ENCODE results near the gene EIF2D.

EIF2D gene

DNA sequence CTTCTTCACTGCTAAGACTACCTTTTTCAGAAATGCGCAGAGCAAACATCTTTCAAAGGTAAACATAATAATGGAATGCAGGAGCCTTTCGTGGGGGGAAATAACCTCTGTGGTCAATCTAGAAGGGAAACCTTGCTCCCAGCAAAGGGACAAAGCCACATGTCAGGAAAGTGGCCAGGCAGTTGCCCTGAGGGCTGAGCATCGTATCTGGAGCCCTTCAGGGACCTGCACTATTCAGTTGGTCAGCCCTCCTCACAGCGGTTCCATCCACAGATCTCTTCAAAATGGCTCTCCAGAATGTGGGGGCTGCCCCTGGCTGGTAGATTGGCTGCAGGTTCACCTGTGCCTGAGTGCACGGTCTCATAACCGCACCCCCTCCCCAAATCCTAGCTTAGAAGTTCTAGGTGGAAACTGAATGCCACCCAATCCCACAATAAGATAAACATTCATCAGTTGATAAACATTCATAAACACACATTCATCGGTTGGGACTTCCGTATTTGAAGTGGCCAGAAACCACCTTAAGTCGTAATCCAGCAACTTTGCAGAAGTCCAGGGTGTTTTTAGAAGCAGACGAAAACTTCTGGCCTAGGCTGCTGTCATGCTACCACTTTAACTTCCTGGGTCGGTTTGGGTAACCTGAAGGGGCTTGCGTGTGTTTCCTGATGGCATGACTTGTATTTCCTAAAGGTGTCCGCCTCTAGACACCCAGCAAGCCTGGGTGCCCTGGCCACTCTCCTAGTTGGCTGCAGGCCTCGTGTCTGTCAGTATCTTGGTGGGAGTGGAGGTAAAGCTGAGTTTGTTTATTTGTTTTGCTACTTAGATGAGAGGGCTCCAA, 54.4 kb downstream of the EIF2D start:
- Mint-ChIP-seq H3K36me3 (peaks cover 9% of the 10 kb centered on the region), H3K4me3 (peak overlapping the region; percentile 94), H3K27me3 (no peaks in the 10 kb centered on the region), H3K9me3 (ENCODE audit: low read depth) (no peaks in the 10 kb centered on the region), H3K4me1 (ENCODE audit: low read depth) (peaks cover 69% of the 10 kb centered on the region), H3K27ac (peak overlapping the region; percentile 100)

DNA sequence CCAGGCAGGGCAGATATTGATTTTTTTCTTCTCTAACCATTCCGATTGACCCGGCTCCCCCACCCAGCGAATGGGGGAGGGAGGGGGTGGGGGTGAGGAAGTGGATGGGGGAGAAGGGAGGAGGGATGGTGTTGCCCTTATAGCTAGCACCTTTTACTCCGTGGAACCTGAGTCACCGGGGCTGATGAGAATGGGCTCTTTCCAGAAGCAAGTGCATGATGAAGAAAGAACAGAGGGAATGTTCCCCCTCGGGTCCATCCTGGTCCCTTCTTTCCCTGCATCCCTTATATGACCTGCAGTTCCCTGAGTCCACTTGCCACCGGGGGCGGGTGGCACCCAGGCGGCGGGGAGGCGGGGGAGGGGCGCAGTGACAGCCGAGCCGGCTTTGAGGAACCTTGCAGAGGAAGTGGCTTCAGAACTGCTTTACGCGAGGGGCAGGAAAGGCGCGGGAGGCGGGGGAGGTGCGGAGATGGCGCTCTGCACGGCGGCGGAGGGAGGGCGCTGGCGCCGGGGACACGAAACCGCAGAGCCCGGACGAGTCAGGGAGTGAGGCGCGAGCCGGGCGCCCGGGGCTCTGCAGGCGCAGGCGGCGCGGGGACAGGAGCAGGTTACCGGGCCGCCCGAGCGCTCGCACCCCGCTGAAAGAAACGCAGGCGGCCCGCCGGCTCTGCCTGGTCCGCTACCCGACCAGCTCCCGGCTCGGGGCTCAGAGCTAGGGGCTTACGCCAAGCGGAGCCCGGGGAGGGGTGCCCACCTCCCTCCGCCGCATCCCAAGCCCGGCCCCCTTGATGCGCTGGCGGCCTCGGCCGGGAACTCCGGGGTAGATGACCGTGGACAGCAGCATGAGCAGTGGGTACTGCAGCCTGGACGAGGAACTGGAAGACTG, 55.3 kb downstream of the EIF2D start:
- no peaks in the 10 kb centered on the region for H3K9me3 Mint-ChIP-seq (ENCODE audit: low read depth)
- peaks cover 6% of the 10 kb centered on the region for H3K36me3 Mint-ChIP-seq
- no peaks in the 10 kb centered on the region for H3K27me3 Mint-ChIP-seq
- H3K4me1 Mint-ChIP-seq (ENCODE audit: low read depth) = peaks cover 69% of the 10 kb centered on the region
- peak overlapping the region; percentile 94 for H3K4me3 Mint-ChIP-seq
- peak overlapping the region; percentile 100 for H3K27ac Mint-ChIP-seq

DNA sequence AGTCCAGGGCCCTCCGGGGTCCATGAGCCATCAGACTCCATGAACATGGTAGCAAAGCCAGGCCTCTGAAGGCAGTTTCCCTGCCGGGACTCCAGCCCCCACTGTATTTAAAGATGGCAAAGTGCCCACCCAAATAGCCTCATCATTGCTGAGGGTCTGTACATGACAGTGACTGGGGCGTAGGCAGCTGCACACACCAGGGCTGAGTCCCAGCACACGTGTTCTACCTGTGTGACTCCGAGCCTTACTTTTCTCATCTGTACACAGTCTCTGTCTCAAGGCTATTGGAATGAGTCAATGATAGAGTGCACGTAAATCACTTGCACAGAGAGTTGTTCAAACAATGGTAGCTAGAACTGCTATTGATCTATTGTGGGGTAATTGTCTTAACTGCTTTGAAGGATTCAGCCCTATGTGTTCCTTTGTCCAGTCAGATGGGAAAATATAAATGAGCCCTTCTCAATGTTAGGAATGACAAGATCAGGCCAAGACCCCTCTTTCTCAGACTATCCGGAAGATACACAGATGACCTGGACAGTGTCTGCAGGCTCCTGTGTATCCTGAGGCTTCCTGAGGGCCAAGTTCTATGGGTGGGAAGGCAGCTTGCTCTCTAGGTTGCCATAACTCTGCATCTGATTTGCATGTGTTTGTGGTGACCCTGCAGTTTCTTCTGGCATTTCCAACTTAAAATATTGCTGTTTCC, 56.1 kb downstream of the EIF2D start:
- Mint-ChIP-seq H3K4me1 (ENCODE audit: low read depth) (peaks cover 68% of the 10 kb centered on the region), H3K36me3 (peaks cover 4% of the 10 kb centered on the region), H3K27ac (peak overlapping the region; percentile 99), H3K4me3 (peak overlapping the region; percentile 94), H3K9me3 (ENCODE audit: low read depth) (no peaks in the 10 kb centered on the region), H3K27me3 (no peaks in the 10 kb centered on the region)

DNA sequence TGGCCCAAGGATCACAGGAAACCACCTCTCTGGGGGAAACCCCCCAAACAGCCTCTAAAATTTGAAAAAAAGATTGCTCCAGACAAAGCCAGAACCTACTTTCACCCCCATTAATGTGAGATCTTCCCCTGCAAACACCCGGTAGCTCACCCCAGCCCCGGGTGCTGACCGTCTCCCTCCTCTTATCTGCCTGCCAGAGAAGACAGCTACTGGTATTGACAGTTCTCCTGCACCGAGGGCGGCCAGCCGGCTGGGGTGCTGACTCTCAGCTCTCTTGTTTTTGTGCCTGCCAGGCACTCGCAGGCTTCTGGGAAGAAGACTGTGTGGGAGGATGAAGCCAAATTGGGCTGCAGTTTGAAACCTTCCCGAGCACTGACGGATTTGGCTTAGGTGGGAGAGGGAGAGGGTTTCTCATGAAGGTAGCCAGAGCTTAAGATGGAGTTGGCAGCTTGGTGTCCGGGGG, 56.8 kb downstream of the EIF2D start:
- peaks cover 63% of the 10 kb centered on the region for H3K4me1 Mint-ChIP-seq (ENCODE audit: low read depth)
- peaks cover 4% of the 10 kb centered on the region for H3K36me3 Mint-ChIP-seq
- peak overlapping the region; percentile 94 for H3K4me3 Mint-ChIP-seq
- H3K27me3 Mint-ChIP-seq = no peaks in the 10 kb centered on the region
- H3K27ac Mint-ChIP-seq = peak overlapping the region; percentile 99
- no peaks in the 10 kb centered on the region for H3K9me3 Mint-ChIP-seq (ENCODE audit: low read depth)

DNA sequence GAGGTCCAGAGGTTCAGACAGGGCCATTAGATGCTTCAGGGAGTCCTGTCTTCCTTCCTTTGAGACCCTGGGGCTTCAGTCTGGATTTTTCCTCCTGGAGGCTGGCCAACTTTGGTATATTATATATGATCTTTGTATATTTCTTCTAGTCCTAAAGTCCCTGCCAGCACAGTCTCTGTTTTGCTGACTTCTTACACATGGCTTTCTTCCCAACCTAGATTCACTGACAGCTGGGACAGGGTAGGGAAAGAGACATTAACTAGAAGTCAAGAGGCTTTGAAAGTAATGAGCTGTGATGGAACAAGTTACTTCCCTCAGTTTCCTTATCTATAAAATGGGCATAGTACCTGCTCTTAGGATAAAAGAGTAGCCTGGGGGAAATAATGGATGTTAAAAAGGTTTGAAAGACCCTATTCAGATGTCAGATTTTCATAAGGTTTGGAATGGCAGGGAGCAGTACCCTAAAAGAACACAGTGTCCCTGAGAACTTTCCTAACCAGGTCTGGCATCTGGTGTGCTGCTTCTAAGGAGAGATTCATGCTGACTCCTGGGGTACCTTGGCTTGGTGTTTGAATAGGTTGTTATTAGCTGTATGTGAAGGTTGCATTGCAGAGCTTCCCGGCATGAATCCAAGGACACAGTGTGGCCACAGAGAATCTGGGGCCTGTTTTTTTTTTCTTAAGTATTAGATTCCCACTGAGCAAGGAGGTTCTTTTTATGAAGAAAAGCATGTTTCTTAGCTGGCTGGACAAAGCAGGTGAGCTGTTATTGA, 57.4 kb downstream of the EIF2D start:
- Mint-ChIP-seq H3K27ac (peak overlapping the region; percentile 99), H3K4me3 (peak overlapping the region; percentile 94), H3K27me3 (no peaks in the 10 kb centered on the region), H3K36me3 (peaks cover 4% of the 10 kb centered on the region), H3K9me3 (ENCODE audit: low read depth) (no peaks in the 10 kb centered on the region), H3K4me1 (ENCODE audit: low read depth) (peaks cover 57% of the 10 kb centered on the region)

DNA sequence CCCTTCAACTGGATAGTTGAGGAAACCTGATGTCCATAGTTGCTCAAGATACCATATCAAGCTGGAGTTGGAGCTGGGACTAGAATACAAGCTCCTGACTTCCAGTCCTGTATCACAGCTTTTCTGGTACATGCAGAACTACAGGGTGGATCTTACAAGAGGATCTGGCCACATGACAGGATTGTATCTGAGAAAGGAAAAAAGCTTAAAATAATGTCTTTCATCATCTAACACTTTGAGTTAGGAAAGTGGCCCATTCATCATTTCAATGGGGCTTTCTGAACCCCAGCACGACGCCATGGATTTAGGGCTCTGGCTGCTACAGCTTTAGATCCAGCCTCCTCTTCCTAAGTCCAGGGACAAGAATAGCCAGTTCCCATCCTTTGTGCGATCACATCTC, 58.1 kb downstream of the EIF2D start:
- H3K4me3 Mint-ChIP-seq = no peak overlapping the region

DNA sequence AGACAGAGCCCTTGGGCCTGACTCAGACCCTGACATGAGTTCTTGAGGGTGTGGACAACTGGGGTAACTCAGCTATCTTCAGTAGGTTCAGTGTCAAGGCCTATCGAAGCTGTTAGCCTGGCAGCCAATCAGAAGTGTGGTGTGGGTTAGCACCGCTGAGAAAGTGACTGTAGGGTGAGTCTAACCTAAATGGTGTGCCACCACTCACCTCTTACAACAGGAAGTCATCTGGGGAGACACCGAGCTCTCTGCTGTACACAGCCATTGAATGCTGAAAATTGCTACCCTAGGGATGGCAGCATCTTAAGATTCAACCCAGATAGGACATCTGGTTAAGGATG, 60.3 kb downstream of the EIF2D start:
- peaks cover 2% of the 10 kb centered on the region for H3K36me3 Mint-ChIP-seq
- peak overlapping the region; percentile 85 for H3K4me3 Mint-ChIP-seq
- no peaks in the 10 kb centered on the region for H3K27me3 Mint-ChIP-seq
- H3K9me3 Mint-ChIP-seq (ENCODE audit: low read depth) = no peaks in the 10 kb centered on the region
- H3K4me1 Mint-ChIP-seq (ENCODE audit: low read depth) = peaks cover 57% of the 10 kb centered on the region
- peak overlapping the region; percentile 99 for H3K27ac Mint-ChIP-seq

More for the DNA sequence above, 58.1 kb downstream of the EIF2D start:
- H3K27ac Mint-ChIP-seq = peak overlapping the region; percentile 99
- H3K27me3 Mint-ChIP-seq = no peaks in the 10 kb centered on the region
- peaks cover 52% of the 10 kb centered on the region for H3K4me1 Mint-ChIP-seq (ENCODE audit: low read depth)
- H3K36me3 Mint-ChIP-seq = peaks cover 4% of the 10 kb centered on the region
- no peaks in the 10 kb centered on the region for H3K9me3 Mint-ChIP-seq (ENCODE audit: low read depth)

DNA sequence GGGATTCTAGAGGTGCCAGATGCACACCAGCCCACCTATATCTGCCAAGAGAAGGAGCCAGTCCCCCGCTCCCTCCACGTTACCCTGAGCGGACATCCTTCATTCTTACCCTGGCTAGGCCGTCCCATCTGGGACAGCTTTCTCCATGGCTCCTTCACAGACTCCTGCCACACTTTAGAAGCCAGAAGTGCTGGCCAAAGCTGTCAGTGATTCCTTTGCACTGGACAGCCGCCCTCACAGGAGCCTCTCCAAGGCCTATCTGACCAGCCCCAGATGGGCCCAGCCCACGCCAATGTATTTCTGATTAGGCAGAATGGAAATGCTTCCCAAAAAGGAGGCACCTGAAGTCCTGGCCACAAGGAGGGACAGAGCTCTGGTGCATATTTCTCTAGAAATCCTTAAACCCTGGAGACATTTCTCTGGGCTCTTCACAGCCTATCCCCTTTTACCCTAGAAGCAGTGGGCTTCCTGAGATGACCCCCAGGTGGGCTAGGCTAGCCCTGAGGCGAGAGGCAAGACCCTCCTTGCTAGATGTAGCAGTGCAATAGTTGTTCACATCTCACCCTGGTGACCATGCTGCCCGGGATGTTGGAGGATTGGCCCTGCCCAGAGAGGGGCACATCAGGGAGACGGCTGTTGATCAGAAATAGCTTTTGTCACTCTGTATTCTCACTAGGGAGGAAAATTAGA, 60.8 kb downstream of the EIF2D start:
- peaks cover 2% of the 10 kb centered on the region for H3K36me3 Mint-ChIP-seq
- peak overlapping the region; percentile 85 for H3K4me3 Mint-ChIP-seq
- H3K27ac Mint-ChIP-seq = peak overlapping the region; percentile 99
- no peaks in the 10 kb centered on the region for H3K9me3 Mint-ChIP-seq (ENCODE audit: low read depth)
- H3K4me1 Mint-ChIP-seq (ENCODE audit: low read depth) = peaks cover 56% of the 10 kb centered on the region
- no peaks in the 10 kb centered on the region for H3K27me3 Mint-ChIP-seq

DNA sequence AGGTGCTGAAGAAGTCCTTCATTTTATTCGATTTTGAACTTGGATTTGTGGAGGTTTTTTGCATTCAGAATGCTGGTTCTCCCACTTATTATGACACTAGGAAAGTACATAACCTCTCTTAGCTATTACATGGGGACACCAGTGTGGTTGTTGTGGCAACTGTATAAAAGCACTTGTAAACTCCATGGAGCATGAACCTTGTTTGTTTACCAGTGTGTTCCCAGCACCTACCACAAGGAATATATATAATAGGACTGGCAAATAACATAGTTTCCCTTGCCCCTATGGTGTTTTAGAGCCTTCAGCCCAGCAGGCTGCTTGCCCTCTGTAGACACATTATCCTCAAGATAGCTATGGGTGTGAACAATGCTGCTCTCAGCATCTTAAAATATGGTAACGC, 61.8 kb downstream of the EIF2D start:
- no peaks in the 10 kb centered on the region for H3K9me3 Mint-ChIP-seq (ENCODE audit: low read depth)
- H3K27ac Mint-ChIP-seq = peak overlapping the region; percentile 99
- no peaks in the 10 kb centered on the region for H3K27me3 Mint-ChIP-seq
- peaks cover 2% of the 10 kb centered on the region for H3K36me3 Mint-ChIP-seq
- peaks cover 51% of the 10 kb centered on the region for H3K4me1 Mint-ChIP-seq (ENCODE audit: low read depth)
- no peak overlapping the region for H3K4me3 Mint-ChIP-seq

DNA sequence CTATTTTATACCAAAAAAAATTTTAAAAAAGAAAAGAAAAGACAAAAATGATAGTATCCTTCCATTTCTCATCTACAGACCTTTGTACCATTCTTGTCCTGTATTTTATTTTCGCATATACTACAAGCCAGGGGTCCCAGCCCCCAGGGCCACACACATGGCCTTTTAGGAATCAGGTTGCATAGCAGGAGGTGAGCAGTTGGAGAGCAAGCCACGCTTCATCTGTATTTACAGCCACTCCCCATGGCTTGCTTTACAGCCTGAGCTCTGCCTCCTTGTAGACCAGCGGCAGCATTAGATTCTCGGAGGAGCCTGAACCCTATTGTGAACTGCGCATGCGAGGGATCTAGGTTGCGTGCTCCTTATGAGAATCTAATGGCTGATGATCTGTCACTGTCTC, 65.2 kb downstream of the EIF2D start:
- H3K9me3 Mint-ChIP-seq (ENCODE audit: low read depth) = no peaks in the 10 kb centered on the region
- H3K36me3 Mint-ChIP-seq = peaks cover under 1% of the 10 kb centered on the region

DNA sequence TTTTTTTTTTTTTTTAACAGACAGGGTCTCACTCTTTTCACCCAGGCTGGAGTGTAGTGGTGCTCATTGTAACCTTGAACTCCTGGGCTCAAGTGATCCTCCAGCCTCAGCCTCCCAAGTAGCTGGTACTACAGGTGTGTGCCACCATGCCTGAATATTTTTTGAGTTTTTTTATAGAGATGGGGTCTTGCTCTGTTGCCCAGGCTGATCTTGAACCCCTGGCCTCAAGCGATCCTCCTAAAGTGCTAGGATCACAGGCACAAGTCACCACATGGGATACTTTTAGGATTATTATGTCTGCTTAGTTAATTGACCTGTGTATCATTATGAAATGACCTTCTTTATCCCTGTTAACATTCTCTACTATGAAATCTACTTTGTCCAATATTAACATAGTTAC, 66.9 kb downstream of the EIF2D start:
- no peaks in the 10 kb centered on the region for H3K36me3 Mint-ChIP-seq
- H3K9me3 Mint-ChIP-seq (ENCODE audit: low read depth) = no peaks in the 10 kb centered on the region
- H3K4me1 Mint-ChIP-seq (ENCODE audit: low read depth) = peaks cover 19% of the 10 kb centered on the region
- H3K4me3 Mint-ChIP-seq = no peak overlapping the region
- peak overlapping the region; percentile 8 for H3K27ac Mint-ChIP-seq
- no peaks in the 10 kb centered on the region for H3K27me3 Mint-ChIP-seq

More for the DNA sequence above, 65.2 kb downstream of the EIF2D start:
- Mint-ChIP-seq H3K27me3 (no peaks in the 10 kb centered on the region), H3K4me3 (no peak overlapping the region), H3K27ac (no peak overlapping the region), H3K4me1 (ENCODE audit: low read depth) (peaks cover 26% of the 10 kb centered on the region)

DNA sequence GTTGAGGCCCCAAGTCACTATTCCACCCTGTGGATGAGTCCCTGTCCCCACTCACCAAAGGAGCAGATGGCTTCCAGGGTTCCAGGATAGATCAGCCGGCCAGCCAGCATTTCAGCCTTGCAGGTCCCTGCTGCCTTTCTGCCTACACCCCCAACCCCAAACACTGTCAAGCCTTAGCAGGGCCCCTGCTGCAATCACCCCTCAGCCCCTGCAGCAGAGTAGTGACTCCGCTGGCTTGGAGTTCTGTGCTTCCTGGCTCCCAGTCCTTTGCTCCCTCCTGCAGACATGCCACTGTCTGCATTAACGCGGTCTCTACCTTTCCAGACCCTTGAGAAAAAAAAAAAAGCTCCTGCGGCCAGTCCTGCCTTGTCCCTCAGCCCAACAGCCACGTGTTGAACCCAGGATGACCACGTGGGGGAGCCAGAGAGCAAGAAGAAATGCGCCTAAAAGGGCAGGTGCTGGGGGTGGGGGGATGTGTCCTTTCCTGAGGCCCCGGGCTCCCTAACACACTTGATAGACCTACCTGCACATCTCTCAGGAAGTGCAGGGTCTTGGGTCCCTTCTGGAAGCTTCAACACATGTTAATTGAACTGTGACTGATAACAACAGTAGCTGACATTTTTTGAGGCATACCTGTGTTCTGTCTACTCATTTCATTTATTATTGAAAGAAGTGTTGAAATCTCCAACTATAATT, 67.6 kb downstream of the EIF2D start:
- Mint-ChIP-seq H3K9me3 (ENCODE audit: low read depth) (no peaks in the 10 kb centered on the region), H3K27ac (peak overlapping the region; percentile 61), H3K36me3 (no peaks in the 10 kb centered on the region), H3K27me3 (no peaks in the 10 kb centered on the region), H3K4me1 (ENCODE audit: low read depth) (peaks cover 19% of the 10 kb centered on the region), H3K4me3 (no peak overlapping the region)
